Effector memory CD8-positive, alpha-beta T cell (primary cell): Measurements from ENCODE around the gene WDR27.

Experiments used
- ATAC-seq: fragments of 150-1000 bp; cut with Tn5 transposase; replicated peaks from 2 replicates; pipeline ENCODE4 v1.10.0; 2021; ENCODE audit warnings: mild to moderate bottlenecking, moderate library complexity
- DNase-seq, 3 experiments: peaks; one replicate each; pipeline ENCODE4 v3.0.0; 2021
- H3K27ac Mint-ChIP-seq, 2 donors: one replicate each; pipeline ENCODE4 v1.8.0; 2022; ENCODE audit warnings: mild to moderate bottlenecking in 2 of 2, mixed read lengths in 2 of 2, moderate library complexity in 2 of 2
- H3K27me3 Mint-ChIP-seq, 2 donors: one replicate each; pipeline ENCODE4 v1.8.0; 2022; ENCODE audit warnings: mixed read lengths in 2 of 2
- H3K36me3 Mint-ChIP-seq: one replicate; pipeline ENCODE4 v1.8.0; 2022; ENCODE audit warnings: mild to moderate bottlenecking, moderate library complexity, mixed read lengths; ENCODE audit not compliant: insufficient read depth
- H3K4me1 Mint-ChIP-seq, 2 donors: one replicate each; pipeline ENCODE4 v1.8.0; 2022; ENCODE audit warnings: low read depth in 2 of 2, mixed read lengths in 2 of 2
- H3K4me3 Mint-ChIP-seq, 2 donors: one replicate each; pipeline ENCODE4 v1.8.0; 2022; ENCODE audit warnings: mild to moderate bottlenecking in 2 of 2, mixed read lengths in 2 of 2, moderate library complexity in 2 of 2
- H3K9me3 Mint-ChIP-seq, 2 donors: one replicate each; pipeline ENCODE4 v1.8.0; 2022; ENCODE audit warnings: mixed read lengths in 2 of 2

The WDR27 gene

GRCh38 chr6:169635345-169635744 lies 66.5 kb downstream of the WDR27 start:
- Mint-ChIP-seq H3K4me3 (no peak overlapping the region), H3K9me3 (no peaks in the 10 kb centered on the region)

DNA sequence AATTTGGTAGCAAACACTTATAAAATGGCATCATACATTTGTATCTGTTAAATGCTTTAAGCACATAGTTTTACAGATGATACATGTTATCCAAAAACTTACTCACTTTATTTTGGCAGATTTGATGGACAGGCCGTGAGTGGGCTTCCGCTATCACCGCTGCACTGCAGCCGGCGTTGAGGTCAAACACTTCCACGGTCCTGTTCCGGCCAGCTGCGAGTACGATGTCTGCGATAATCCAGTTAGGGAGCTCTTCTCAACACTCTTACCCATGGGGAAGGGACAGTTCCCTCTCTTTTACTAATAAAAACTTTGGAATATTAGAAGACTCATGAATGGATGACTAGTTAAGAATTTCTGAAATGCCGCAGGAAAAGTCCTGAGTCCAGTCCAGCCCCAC lies 69.0 kb downstream of the WDR27 start:
- H3K27me3 Mint-ChIP-seq: no peaks in the 10 kb centered on the region
- DNase-seq (no peak), ATAC-seq (no peak)
- no peaks in the 10 kb centered on the region for H3K4me1 Mint-ChIP-seq
- H3K9me3 Mint-ChIP-seq: no peaks in the 10 kb centered on the region
- no peak overlapping the region for H3K4me3 Mint-ChIP-seq
- peaks cover 9% of the 10 kb centered on the region for H3K36me3 Mint-ChIP-seq
- no peak overlapping the region for H3K27ac Mint-ChIP-seq

More at GRCh38 chr6:169635345-169635744, 66.5 kb downstream of the WDR27 start:
- ATAC-seq (no peak), DNase-seq (no peak)
- Mint-ChIP-seq H3K27ac (no peak overlapping the region), H3K27me3 (no peaks in the 10 kb centered on the region), H3K4me1 (no peaks in the 10 kb centered on the region), H3K36me3 (peaks cover 12% of the 10 kb centered on the region)

GRCh38 chr6:169629256-169629655 lies 72.6 kb downstream of the WDR27 start:
- Mint-ChIP-seq H3K27me3 (no peaks in the 10 kb centered on the region), H3K4me3 (no peak overlapping the region), H3K4me1 (no peaks in the 10 kb centered on the region), H3K27ac (no peak overlapping the region), H3K9me3 (no peaks in the 10 kb centered on the region), H3K36me3 (peaks cover 7% of the 10 kb centered on the region)
- ATAC-seq (no peak), DNase-seq (no peak)

DNA sequence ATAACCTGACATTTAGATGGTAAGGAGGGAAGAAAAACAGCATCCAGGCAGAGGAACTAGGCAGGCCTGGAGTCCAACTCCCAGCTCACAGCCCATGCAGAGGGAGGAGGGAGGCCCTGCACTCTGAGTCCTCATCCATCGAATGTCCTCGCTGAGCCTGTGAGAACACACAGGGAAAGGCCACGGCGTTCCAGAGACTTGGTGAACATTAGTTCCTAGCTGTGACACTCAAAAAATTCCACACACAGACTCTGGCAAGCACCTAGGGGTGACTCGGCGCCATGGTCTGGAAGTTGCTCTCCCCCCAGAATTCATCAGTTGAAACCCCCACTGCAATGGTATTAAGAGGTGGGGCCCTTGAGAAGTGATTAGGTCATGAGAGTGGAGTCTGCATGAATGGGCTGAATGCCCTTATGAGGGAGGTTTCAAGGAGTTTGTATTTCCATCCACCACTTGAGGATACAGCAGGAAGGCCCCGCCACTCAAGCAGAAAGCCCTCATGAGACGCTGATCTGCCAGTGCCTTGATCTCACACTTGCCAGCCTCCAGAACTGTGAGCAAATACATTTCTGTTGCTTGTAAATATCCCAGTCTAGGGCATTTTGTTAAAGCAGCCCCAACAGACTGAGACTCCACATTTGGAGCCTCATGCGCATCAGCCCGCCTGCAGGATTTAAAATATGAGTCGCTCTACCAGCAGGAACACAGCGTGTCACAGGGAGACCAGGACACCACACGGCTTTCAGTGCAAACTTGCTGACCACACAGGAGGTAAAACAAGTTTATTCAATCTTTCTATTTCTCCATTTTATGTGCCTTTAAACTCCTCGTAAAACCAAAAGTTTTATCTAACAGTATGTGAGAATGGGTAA lies 73.9 kb downstream of the WDR27 start:
- H3K27me3 Mint-ChIP-seq: no peaks in the 10 kb centered on the region
- H3K4me3 Mint-ChIP-seq: no peak overlapping the region
- DNase-seq (no peak), ATAC-seq (no peak)
- H3K9me3 Mint-ChIP-seq: no peaks in the 10 kb centered on the region
- H3K4me1 Mint-ChIP-seq: peaks cover 0 to 3% of the 10 kb centered on the region in 2 donors
- H3K36me3 Mint-ChIP-seq: no peaks in the 10 kb centered on the region
- H3K27ac Mint-ChIP-seq: peak overlapping the region in 1 of 2 donors; percentile 35

- ATAC-seq (no peak), DNase-seq (no peak)
- Mint-ChIP-seq H3K9me3 (no peaks in the 10 kb centered on the region), H3K27me3 (no peaks in the 10 kb centered on the region), H3K4me1 (peaks cover 0 to 3% of the 10 kb centered on the region in 2 donors), H3K36me3 (no peaks in the 10 kb centered on the region), H3K27ac (no peak overlapping the region), H3K4me3 (no peak overlapping the region)
These were observed 75.2 kb downstream of the WDR27 start for GRCh38 chr6:169626649-169627048.

DNA sequence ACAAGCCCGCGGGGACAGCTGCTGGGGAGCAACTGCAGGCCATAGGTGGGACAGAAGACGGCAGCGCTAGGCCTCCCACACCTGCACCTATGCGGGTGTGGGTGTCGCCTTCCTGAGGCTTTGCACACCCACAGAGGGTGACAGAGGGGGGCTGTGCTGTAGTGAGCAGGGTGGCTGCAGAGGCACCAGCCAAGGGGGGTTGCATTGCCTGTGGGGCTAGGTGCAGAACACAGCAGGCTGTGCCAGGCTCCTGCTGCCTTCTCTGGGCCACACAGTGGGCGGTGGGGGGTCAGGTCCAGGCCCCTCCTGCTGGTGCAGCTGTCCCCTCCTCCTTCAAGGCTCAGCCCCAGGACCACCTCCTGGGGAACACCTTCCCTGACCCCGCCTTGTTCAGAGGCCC lies 75.7 kb downstream of the WDR27 start:
- H3K27me3 Mint-ChIP-seq: no peaks in the 10 kb centered on the region
- no peaks in the 10 kb centered on the region for H3K9me3 Mint-ChIP-seq
- no peaks in the 10 kb centered on the region for H3K36me3 Mint-ChIP-seq
- peaks cover 0 to 3% of the 10 kb centered on the region in 2 donors for H3K4me1 Mint-ChIP-seq
- DNase-seq (no peak), ATAC-seq (no peak)
- no peak overlapping the region for H3K4me3 Mint-ChIP-seq
- H3K27ac Mint-ChIP-seq: no peak overlapping the region

- DNase-seq: no peak
- H3K27ac Mint-ChIP-seq: no peak overlapping the region
- no peaks in the 10 kb centered on the region for H3K27me3 Mint-ChIP-seq
- ATAC-seq: no peak
- peaks cover 0 to 3% of the 10 kb centered on the region in 2 donors for H3K4me1 Mint-ChIP-seq
- no peaks in the 10 kb centered on the region for H3K9me3 Mint-ChIP-seq
- no peaks in the 10 kb centered on the region for H3K36me3 Mint-ChIP-seq
- no peak overlapping the region for H3K4me3 Mint-ChIP-seq
These were observed 76.5 kb downstream of the WDR27 start for GRCh38 chr6:169625376-169625775.

- Mint-ChIP-seq H3K36me3 (no peaks in the 10 kb centered on the region), H3K27me3 (no peaks in the 10 kb centered on the region), H3K27ac (no peak overlapping the region), H3K4me3 (no peak overlapping the region), H3K9me3 (no peaks in the 10 kb centered on the region), H3K4me1 (peaks cover 0 to 3% of the 10 kb centered on the region in 2 donors)
- no peak for DNase-seq
- ATAC-seq: no peak
These were observed 77.0 kb downstream of the WDR27 start for GRCh38 chr6:169624785-169625184.

- no peak for ATAC-seq
- Mint-ChIP-seq H3K36me3 (no peaks in the 10 kb centered on the region), H3K4me1 (peaks cover 0 to 3% of the 10 kb centered on the region in 2 donors), H3K4me3 (no peak overlapping the region), H3K27ac (no peak overlapping the region), H3K9me3 (no peaks in the 10 kb centered on the region), H3K27me3 (no peaks in the 10 kb centered on the region)
- DNase-seq: no peak
These were observed 77.9 kb downstream of the WDR27 start for GRCh38 chr6:169623975-169624374.

GRCh38 chr6:169623343-169623742 lies 78.5 kb downstream of the WDR27 start:
- Mint-ChIP-seq H3K36me3 (no peaks in the 10 kb centered on the region), H3K9me3 (no peaks in the 10 kb centered on the region), H3K4me1 (peaks cover 0 to 3% of the 10 kb centered on the region in 2 donors), H3K27me3 (no peaks in the 10 kb centered on the region), H3K4me3 (no peak overlapping the region), H3K27ac (no peak overlapping the region)
- ATAC-seq (no peak), DNase-seq (no peak)

GRCh38 chr6:169622618-169623017 lies 79.2 kb downstream of the WDR27 start:
- ATAC-seq (no peak), DNase-seq (no peak)
- no peaks in the 10 kb centered on the region for H3K27me3 Mint-ChIP-seq
- no peak overlapping the region for H3K4me3 Mint-ChIP-seq
- H3K27ac Mint-ChIP-seq: no peak overlapping the region
- no peaks in the 10 kb centered on the region for H3K9me3 Mint-ChIP-seq
- H3K36me3 Mint-ChIP-seq: no peaks in the 10 kb centered on the region
- peaks cover 0 to 3% of the 10 kb centered on the region in 2 donors for H3K4me1 Mint-ChIP-seq

GRCh38 chr6:169621311-169621710 lies 80.5 kb downstream of the WDR27 start:
- Mint-ChIP-seq H3K27ac (no peak overlapping the region), H3K36me3 (no peaks in the 10 kb centered on the region), H3K27me3 (no peaks in the 10 kb centered on the region), H3K4me3 (no peak overlapping the region), H3K4me1 (peaks cover 0 to 3% of the 10 kb centered on the region in 2 donors), H3K9me3 (peaks cover 0 to 1% of the 10 kb centered on the region in 2 donors)
- ATAC-seq (no peak), DNase-seq (no peak)

GRCh38 chr6:169620171-169621130 lies 81.4 kb downstream of the WDR27 start:
- DNase-seq: no peak
- no peak overlapping the region for H3K27ac Mint-ChIP-seq
- no peaks in the 10 kb centered on the region for H3K27me3 Mint-ChIP-seq
- H3K4me1 Mint-ChIP-seq: peaks cover 0 to 3% of the 10 kb centered on the region in 2 donors
- no peak overlapping the region for H3K4me3 Mint-ChIP-seq
- ATAC-seq: no peak
- peaks cover 0 to 5% of the 10 kb centered on the region in 2 donors for H3K9me3 Mint-ChIP-seq
- no peaks in the 10 kb centered on the region for H3K36me3 Mint-ChIP-seq
